HepG2 (cell line): Measurements from ENCODE around the gene PBX2. TPM values are rescaled to one million over a fixed set of nuclear protein-coding genes. Genes with fewer than 3 reads are reported as not detected.
A peak's percentile ranks its signal among the peaks of the same experiment; 100 is the strongest.

Source experiments
- ETV6 ChIP-seq: sonication (generic); formaldehyde crosslinking; conservative IDR thresholded peaks from 2 replicates; pipeline ENCODE4 v1.4.0; 2020; ENCODE audit warnings: missing genetic modification reagents
- FIP1L1 ChIP-seq: fragments of 200-400 bp; formaldehyde crosslinking; IDR thresholded peaks from 2 replicates; pipeline ENCODE4 v1.6.1; 2018; ENCODE audit warnings: low read depth, mild to moderate bottlenecking, low read length, moderate library complexity, borderline replicate concordance; ENCODE audit not compliant: insufficient read depth
- GATAD2A ChIP-seq: IDR thresholded peaks from 2 replicates; pipeline ENCODE4 v1.6.1; 2016
- GTF2F1 ChIP-seq: fragments of 150-350 bp; IDR thresholded peaks from 2 replicates; pipeline ENCODE4 v1.6.1; 2014; ENCODE audit warnings: low read length
- HOXA3 ChIP-seq: sonication (generic); formaldehyde crosslinking; IDR thresholded peaks from 2 replicates; pipeline ENCODE4 v1.5.0; 2020; ENCODE audit warnings: missing genetic modification reagents
- JUND ChIP-seq: sonication (generic); formaldehyde crosslinking; IDR thresholded peaks from 2 replicates; pipeline ENCODE4 v1.8.0; 2022; ENCODE audit warnings: mild to moderate bottlenecking, missing genetic modification reagents
- MLX ChIP-seq: IDR thresholded peaks from 2 replicates; pipeline ENCODE4 v1.6.1; 2016
- PRDM10 ChIP-seq: sonication (generic); formaldehyde crosslinking; IDR thresholded peaks from 2 replicates; pipeline ENCODE4 v1.4.0; 2020; ENCODE audit warnings: low read depth, missing genetic modification reagents
- RBFOX2 ChIP-seq: fragments of 200-400 bp; formaldehyde crosslinking; IDR thresholded peaks from 2 replicates; pipeline ENCODE4 v1.6.1; 2017; ENCODE audit warnings: low read depth, mild to moderate bottlenecking, low read length
- SAP130 ChIP-seq: IDR thresholded peaks from 2 replicates; pipeline ENCODE4 v1.6.1; 2016; ENCODE audit warnings: low read depth
- SOX13 ChIP-seq, 3 experiments: fragments of 450-650 bp in 1 of 3; sonication (generic) in 1 of 3; formaldehyde crosslinking in 1 of 3; IDR thresholded peaks in 2 of 3; conservative IDR thresholded peaks in 1 of 3; 2 replicates each; pipeline versions ENCODE4 v1.5.0 to v1.6.1; 2016 to 2020; ENCODE audit warnings: antibody characterized with exemption in 1 of 3, mild to moderate bottlenecking in 1 of 3, missing compliant biosample characterization in 1 of 3, missing genetic modification reagents in 1 of 3, moderate library complexity in 1 of 3
- SRY ChIP-seq: sonication (generic); formaldehyde crosslinking; IDR thresholded peaks from 2 replicates; pipeline ENCODE4 v1.8.0; 2022; ENCODE audit warnings: mild to moderate bottlenecking, missing genetic modification reagents
- ZFP37 ChIP-seq: sonication (generic); formaldehyde crosslinking; IDR thresholded peaks from 2 replicates; pipeline ENCODE4 v1.4.0; 2020; ENCODE audit warnings: missing genetic modification reagents, borderline replicate concordance
- ZKSCAN8 ChIP-seq: IDR thresholded peaks from 2 replicates; pipeline ENCODE4 v1.6.1; 2016; ENCODE audit warnings: borderline replicate concordance, missing genetic modification reagents, missing compliant biosample characterization
- ZNF234 ChIP-seq: sonication (generic); formaldehyde crosslinking; conservative IDR thresholded peaks from 2 replicates; pipeline ENCODE4 v1.5.1; 2020; ENCODE audit warnings: mild to moderate bottlenecking, missing genetic modification reagents
- ZNF3 ChIP-seq: IDR thresholded peaks from 2 replicates; pipeline ENCODE4 v1.7.0; 2017; ENCODE audit warnings: inconsistent platforms
- ZNF513 ChIP-seq: sonication (generic); formaldehyde crosslinking; conservative IDR thresholded peaks from 2 replicates; pipeline ENCODE4 v1.5.0; 2020; ENCODE audit warnings: missing genetic modification reagents
- ZNF646 ChIP-seq: sonication (generic); formaldehyde crosslinking; IDR thresholded peaks from 2 replicates; pipeline ENCODE4 v1.9.0; 2021; ENCODE audit warnings: mild to moderate bottlenecking, missing genetic modification reagents
- polyA plus RNA-seq, 8 experiments: library from polyadenylated mRNA; depleted of rRNA in 3 of 8; stranded (reverse) in 7 of 8; unstranded in 1 of 8; fragments of >200 nt; fragmentation: Illumina TruSeq in 4 of 8; extraction: Trizol in 4 of 8; gene quantifications; 2 replicates each; pipeline versions ENCODE4 v1.2.1 to v1.2.3, GENCODE V29; 2011 to 2016; ENCODE audit warnings: low read depth in 4 of 8, missing spikeins in 1 of 8, mixed read lengths in 1 of 8; ENCODE audit not compliant: insufficient read depth in 1 of 8
- total RNA-seq, 5 experiments: library from RNA; depleted of rRNA; stranded (reverse); fragments of >200 nt; fragmentation: Illumina TruSeq; extraction: Trizol; gene quantifications; 2 replicates each; pipeline ENCODE4 v1.2.3, GENCODE V29; 2016; ENCODE audit warnings: low read depth in 1 of 5

Gene PBX2
- total and polyA plus RNA-seq, 2 of the 13 experiments (the other 11 are each of a cell fraction or from before 2014, with no cell fraction given) = 42.3 to 77.8 TPM

DNA sequence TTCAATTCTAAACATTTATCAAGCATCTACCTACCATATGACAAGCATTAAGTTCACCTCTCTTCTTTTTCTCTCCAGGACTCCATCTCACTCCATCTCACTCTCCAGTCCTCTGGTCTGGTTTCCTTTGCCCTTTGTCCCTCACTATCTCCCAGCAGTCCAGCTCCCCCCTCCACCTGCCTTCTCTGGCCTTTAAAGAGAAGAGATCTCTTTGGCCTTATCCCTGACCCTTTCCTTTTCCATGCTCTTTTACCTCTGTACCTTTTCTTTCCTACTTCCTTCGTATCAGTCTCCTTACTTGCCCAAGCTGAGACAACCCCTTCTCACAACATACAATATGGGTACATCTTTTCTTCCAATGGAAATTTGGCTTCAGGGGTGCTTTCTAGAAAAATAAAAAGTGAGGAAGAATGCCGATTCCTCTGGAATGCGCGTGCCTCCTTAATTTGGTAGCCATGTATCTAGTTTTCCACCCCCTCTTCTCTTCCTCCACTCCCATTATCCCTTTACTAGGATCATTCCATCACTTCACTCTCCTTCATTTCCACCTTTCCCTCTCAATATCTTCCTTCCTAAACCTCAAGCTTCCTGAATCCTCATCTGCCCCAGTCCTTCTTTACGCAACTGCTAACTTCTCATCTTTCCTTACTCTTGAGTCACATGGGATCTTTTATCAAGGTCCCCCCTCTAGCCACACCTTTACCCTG, 13.4 kb downstream of the PBX2 start (continued):
- TF ChIP-seq ZNF513 (CRISPR knock-in tag) (no peak), RBFOX2 (peak; percentile 3; the same call in 1 of the 2 replicates), ZNF234 (CRISPR knock-in tag) (no peak), GATAD2A (CRISPR knock-in tag) (no peak), ZNF646 (CRISPR knock-in tag) (no peak), PRDM10 (CRISPR knock-in tag) (no peak), SRY (CRISPR knock-in tag) (no peak), ZFP37 (CRISPR knock-in tag) (no peak), ZKSCAN8 (CRISPR knock-in tag) (no peak), GTF2F1 (no peak), ETV6 (no peak), SAP130 (CRISPR knock-in tag) (no peak; the same call in 1 of the 2 replicates), FIP1L1 (no peak), JUND (CRISPR knock-in tag) (no peak), ZNF3 (CRISPR knock-in tag) (no peak), HOXA3 (CRISPR knock-in tag) (no peak), MLX (CRISPR knock-in tag) (no peak), SOX13 (IDR thresholded peaks at IDR 0.05) (no peak), SOX13 (CRISPR knock-in tag; conservative IDR thresholded peaks at IDR 0.05 in 1 of 2, IDR thresholded peaks at IDR 0.05 in 1 of 2) (no peak)
